Skin epidermis (tissue), 12 donors: ENCODE measurements around the gene ENPP7.
"Not testable (repeated sequence)": the region's sequence is repeated elsewhere in the genome, so short reads cannot be mapped to it uniquely, and the experiment has no call there.

Experiments used
- H3K27ac ChIP-seq, 21 experiments: fragments of 200-600 bp; sonication (generic) in 11 of 21; one replicate each; pipeline ENCODE4 v1.5.0; 2020; ENCODE audit warnings: mild to moderate bottlenecking in 3 of 21, inconsistent platforms in 2 of 21, moderate library complexity in 2 of 21
- H3K4me3 ChIP-seq, 7 experiments: fragments of 200-600 bp; sonication (generic) in 2 of 7; one replicate each; pipeline ENCODE4 v1.5.0; 2020; ENCODE audit warnings: inconsistent platforms in 2 of 7, mild to moderate bottlenecking in 2 of 7, moderate library complexity in 1 of 7

ENPP7 gene

GRCh38 chr17:79746889-79747507 lies 16.3 kb downstream of the ENPP7 start:
- Histone ChIP-seq H3K27ac (no peak overlapping the region), H3K4me3 (no peak overlapping the region)

GRCh38 chr17:79747508-79748294 lies 17.0 kb downstream of the ENPP7 start:
- H3K27ac ChIP-seq = no peak overlapping the region
- no peak overlapping the region for H3K4me3 ChIP-seq

- Histone ChIP-seq H3K4me3 (no peak overlapping the region), H3K27ac (no peak overlapping the region)
Observed at GRCh38 chr17:79748295-79749099, 17.8 kb downstream of the ENPP7 start.

GRCh38 chr17:79749156-79749815 lies 18.5 kb downstream of the ENPP7 start:
- H3K27ac ChIP-seq = no peak overlapping the region
- no peak overlapping the region for H3K4me3 ChIP-seq

- H3K4me3 ChIP-seq = no peak overlapping the region
Observed at GRCh38 chr17:79749958-79750357, 19.2 kb downstream of the ENPP7 start.

GRCh38 chr17:79750650-79751545 lies 20.2 kb downstream of the ENPP7 start:
- Histone ChIP-seq H3K4me3 (no peak overlapping the region), H3K27ac (no peak overlapping the region)

More at GRCh38 chr17:79749958-79750357, 19.2 kb downstream of the ENPP7 start:
- H3K27ac ChIP-seq = no peak overlapping the region

- no peak overlapping the region for H3K27ac ChIP-seq
Observed at GRCh38 chr17:79752175-79752574, 21.4 kb downstream of the ENPP7 start.

GRCh38 chr17:79754370-79754769 lies 23.6 kb downstream of the ENPP7 start:
- no peak overlapping the region for H3K4me3 ChIP-seq
- H3K27ac ChIP-seq = no peak overlapping the region

More at GRCh38 chr17:79752175-79752574, 21.4 kb downstream of the ENPP7 start:
- no peak overlapping the region for H3K4me3 ChIP-seq

- not testable (repeated sequence) for H3K27ac ChIP-seq, H3K4me3 ChIP-seq
Observed at GRCh38 chr17:79754903-79755302, 24.2 kb downstream of the ENPP7 start.

- no peak overlapping the region for H3K27ac ChIP-seq
- no peak overlapping the region for H3K4me3 ChIP-seq
Observed at GRCh38 chr17:79755591-79755990, 24.8 kb downstream of the ENPP7 start.

- H3K4me3 ChIP-seq = no peak overlapping the region
Observed at GRCh38 chr17:79757140-79757745, 26.5 kb downstream of the ENPP7 start.

GRCh38 chr17:79758271-79758670 lies 27.5 kb downstream of the ENPP7 start:
- Histone ChIP-seq H3K4me3 (no peak overlapping the region), H3K27ac (no peak overlapping the region)

More at GRCh38 chr17:79757140-79757745, 26.5 kb downstream of the ENPP7 start:
- no peak overlapping the region for H3K27ac ChIP-seq

- Histone ChIP-seq H3K27ac (no peak overlapping the region), H3K4me3 (no peak overlapping the region)
Observed at GRCh38 chr17:79760197-79760906, 29.6 kb downstream of the ENPP7 start.

- Histone ChIP-seq H3K27ac (no peak overlapping the region), H3K4me3 (no peak overlapping the region)
Observed at GRCh38 chr17:79761894-79762589, 31.3 kb downstream of the ENPP7 start.

- H3K27ac ChIP-seq = no peak overlapping the region
- H3K4me3 ChIP-seq = no peak overlapping the region
Observed at GRCh38 chr17:79765708-79766107, 35.0 kb downstream of the ENPP7 start.

GRCh38 chr17:79769570-79770506 lies 39.1 kb downstream of the ENPP7 start:
- Histone ChIP-seq H3K4me3 (no peak overlapping the region), H3K27ac (no peak overlapping the region)
